Umbilical cord (tissue), 2 donors: ENCODE results near the gene PSMD14. TPM values are rescaled to one million over a fixed set of nuclear protein-coding genes. Genes with fewer than 3 reads are reported as not detected.
"Not testable (repeated sequence)": the region's sequence is repeated elsewhere in the genome, so short reads cannot be mapped to it uniquely, and the experiment has no call there.

Source experiments
- DNase-seq: peaks from one replicate; pipeline ENCODE4 v3.0.0-alpha.2; 2015; ENCODE audit warnings: low spot score
- total RNA-seq: library from RNA; depleted of rRNA; stranded (reverse); fragments of >200 nt; gene quantifications from one replicate; pipeline ENCODE4 v1.2.3, GENCODE V29; 2014; ENCODE audit warnings: low replicate concordance; ENCODE audit not compliant: insufficient read depth

Gene PSMD14
- total RNA-seq, result 33.7 TPM

DNA sequence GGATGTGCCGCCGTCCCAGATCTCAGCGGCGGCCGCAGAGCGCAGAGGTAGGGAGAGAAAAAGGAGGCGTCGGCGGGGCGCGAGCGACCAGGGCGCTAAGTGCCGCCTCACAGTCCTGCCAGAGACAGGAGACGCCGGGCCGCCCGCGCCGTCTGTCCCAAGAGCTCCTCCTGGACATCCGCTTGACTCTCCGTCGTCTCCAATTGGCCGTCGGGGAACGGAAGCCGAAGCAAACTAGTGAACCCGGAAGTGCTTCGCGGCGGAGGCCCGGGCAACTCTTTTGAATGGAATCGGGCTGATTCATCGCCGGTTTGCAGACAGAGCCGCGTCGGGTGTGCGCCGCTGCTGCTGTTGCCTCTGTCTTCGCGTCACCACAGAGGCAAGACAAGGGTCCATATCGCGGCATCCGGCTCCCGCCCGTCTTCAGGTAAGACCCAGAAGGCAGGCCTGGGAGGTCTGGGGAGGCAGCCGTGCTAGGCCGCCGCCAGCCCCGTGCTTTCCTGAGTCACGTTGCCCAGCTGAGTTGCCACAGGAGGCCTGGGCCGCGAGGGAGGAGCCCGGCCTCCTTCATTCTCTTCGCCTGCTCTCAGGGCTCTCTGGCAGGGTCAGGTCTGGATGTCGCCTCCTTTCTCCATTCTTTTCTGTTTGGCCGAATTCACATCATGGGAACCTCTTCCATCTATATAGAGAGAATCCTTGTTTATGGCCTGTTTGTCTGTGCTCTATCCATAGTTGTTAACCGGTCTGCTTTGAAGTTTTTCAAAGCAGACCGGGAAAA, at the start of gene PSMD14:
Gene PSMD14 (plus strand): TSS at position 248 of the 778 bp plus-strand sequence. CDS start 10,401 bp downstream, outside the sequence.
- peak; percentile 97 for DNase-seq

DNA sequence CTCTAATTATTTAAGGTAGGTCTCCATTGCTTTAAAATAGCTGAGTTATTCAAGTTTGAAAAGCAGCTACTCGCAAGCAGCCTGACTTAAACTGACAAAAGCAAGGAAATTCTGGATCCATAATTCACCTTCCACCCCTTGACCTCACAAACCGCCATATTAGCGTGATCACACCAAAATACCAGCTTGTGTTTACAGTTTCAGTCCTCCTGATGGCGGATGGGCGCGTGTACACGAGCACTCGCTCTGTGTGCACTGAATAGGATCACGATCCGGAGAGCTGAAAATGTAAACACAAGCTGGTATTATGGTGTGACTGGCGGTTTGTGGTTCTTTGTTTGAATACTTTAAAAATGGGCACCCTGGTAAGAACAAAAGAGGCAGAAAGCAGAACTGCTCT, 42.4 kb upstream of the PSMD14 start:
- DNase-seq, result no peak

DNA sequence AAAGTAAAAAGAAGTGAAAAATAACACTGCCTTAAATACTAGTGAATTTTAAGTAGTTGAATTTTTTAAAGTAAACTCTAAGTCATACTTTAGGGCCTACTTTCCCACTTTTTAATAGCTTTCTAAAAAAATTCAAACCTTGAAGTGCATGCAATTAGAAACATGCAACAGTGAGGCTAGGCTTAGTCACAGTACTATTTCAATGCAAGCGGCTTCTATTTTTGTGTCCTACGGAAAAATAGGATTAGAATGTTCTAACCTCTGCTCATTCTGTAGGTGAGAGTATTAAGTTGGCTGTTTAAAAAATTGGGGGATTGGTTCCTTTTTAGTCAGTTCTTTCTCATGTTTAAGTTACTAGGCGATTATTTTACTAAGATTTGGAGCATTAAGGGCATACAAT, 39.1 kb upstream of the PSMD14 start:
- no peak for DNase-seq

DNA sequence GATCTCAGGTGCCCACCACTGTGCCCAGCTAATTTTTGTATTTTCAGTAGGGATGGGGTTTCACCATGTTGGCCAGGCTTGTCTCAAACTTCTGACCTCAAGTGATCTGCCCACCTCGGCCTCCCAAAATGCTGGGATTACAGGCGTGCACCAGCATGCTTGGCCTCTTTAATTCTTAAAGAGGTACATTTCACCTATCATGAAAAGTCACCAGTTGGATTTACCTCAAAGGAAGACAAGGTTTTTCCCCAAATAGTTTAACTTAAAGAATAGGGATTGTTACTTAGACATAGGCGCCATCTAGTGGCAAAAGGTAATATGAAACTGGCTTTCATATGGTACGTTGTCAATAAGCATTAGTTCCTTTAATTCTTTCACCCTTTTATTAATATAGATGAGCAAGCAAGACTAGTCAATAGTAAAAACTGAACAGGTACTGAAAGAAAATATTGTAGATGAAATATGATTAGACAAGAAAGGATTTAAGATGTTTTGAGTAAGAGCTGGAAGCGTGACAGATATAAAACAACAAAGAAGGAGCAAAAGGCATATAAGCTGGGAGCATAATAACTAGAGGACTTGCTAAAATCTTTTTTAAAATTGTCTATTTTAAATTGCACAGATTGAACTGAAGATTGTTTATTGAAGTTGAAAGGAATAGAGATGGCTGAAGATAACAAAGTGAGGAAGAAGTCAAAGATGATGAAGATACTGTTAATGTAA, 35.0 kb upstream of the PSMD14 start:
- DNase-seq, result peak; percentile 11

DNA sequence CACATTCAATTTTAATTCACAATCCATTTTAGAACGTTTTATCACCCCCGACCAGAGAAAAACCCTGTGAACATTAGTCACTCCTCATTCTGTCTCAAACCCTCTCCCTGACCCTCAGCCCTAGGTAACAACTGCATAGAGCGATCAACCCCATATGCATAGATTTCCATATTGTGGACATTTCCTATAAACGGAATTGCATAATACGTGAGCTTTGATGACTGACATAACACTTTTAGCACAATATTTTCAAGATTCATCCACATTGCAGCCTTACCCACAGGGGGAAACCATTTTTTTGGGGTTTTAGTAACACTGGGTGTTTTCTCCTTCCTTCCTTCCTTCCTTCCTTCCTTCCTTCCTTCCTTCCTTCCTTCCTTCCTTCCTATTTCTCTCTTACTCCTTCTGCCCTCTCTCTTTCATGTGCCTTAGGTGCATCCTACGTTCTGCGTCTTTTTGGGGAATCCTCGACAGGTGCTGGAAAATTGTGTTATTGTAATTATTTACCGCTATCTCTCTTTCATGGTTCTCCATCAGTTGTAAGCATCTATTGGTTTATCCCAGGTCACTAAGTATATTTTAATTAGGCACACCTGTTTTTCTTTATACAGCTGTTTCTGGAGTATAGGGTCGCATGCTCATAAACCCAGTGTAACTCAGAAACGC, 29.5 kb upstream of the PSMD14 start:
- DNase-seq, result not testable (repeated sequence)

DNA sequence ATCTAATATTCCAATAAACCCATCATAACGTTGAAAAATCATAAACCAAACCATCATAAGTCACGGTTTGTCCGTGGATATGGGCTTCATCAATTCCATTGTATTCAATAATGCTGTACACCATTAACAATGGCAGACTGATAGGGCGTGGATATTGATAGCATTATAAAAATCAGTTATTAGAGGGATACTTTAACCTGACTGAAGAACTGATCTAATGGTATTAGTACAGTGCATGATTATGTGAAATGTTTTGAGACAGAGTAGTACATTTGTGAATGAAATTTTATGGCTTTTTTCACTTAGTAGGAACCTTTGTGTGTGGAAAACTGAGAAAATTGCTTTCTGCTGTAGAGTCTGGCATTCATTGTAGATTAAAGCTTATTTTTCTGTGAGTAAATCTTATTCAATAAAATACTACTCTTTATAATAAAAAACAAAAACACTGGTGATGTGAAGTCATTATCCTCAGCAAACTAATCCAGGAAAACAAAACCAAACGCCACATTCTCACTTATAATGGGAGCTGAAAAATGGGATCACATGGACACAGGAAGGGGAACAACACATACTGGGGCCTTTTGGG, 28.9 kb upstream of the PSMD14 start:
- not testable (repeated sequence) for DNase-seq

DNA sequence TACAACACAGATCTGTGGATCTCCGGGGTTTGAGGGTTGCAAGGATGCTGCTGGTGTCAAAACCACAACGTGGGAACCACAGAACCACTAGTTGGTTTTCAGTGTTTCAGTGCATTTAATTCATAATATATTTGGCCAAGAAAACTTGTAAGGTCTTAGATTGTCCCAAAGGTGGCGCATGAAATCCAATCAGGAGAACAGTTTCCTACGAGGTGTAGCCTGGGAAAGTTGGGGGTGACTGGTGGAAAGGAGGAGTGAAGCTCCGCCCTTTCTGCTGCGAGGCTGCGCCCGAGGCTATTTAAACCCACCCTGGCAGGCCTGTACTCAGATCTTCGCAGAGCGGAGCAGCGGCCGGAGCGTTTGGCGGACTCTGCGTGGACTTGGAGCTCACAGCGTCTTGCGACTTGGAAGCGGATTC, 27.3 kb upstream of the PSMD14 start:
- not testable (repeated sequence) for DNase-seq

DNA sequence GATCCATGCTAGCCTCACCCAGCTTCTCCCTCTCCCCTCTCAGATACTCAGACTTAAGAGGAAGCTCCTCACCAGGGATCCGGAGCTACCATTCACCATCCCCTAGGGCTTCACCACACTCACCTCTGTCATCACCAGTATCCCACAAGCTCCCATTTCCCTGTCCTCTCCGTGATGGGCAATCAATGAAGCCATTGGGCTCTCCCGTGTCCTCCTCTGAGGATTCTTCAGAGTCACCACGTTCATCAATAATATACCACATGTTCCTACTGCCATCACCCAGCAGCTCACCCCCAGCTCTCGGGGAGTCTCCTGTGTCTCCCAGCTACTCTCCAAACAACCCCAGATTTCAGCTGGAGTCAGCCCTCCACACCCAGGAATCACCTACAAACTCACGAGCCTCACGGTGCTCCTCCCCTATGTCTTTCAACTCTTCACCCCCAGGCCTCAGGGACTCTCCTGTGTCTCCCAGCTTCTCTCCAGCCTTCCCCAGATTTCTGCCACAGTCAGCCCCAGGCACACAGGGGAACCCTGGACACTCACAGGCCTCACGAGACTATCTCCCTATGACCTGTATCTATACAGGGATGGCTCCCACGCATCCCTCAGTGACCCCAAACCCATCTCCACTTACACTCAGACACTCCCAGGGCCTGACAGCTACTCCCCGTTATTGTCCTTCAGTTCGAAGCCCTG, 26.5 kb upstream of the PSMD14 start:
- DNase-seq, result not testable (repeated sequence)

DNA sequence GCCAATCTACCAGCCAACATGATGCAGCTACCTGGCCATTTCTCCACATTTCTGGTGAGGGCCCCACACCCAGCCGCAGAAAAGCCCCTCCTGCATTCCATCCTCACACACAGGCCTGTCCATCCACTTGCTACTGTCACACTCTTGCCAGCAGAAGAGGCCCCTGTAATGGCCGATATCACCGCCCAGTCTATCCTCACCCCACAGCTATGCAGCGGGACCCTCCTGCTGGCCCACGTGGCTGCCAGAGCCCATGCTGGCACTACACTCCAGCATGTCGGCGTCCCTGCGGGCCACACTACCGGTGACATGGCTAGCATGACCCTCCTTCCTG, 25.9 kb upstream of the PSMD14 start:
- DNase-seq, result not testable (repeated sequence)

DNA sequence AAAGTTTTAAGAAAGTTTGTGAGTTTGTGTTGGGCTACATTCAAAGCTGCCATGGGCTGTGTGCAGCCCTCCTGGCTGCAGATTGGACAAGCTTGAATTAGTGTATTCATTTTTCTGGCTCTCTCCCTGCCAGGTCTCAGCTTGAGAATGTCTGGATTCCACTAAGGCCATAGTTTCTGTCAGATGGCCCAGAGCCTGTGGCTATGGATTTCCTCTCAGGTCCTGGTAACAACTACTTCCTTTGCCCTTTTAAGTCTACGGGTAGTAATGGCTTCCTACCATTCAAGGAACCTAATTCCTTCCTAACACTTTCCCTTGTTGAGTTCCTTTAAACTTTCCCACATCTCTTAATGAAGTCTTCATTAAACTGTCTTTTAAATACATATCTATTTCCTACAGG, 24.3 kb upstream of the PSMD14 start:
- DNase-seq, result no peak

DNA sequence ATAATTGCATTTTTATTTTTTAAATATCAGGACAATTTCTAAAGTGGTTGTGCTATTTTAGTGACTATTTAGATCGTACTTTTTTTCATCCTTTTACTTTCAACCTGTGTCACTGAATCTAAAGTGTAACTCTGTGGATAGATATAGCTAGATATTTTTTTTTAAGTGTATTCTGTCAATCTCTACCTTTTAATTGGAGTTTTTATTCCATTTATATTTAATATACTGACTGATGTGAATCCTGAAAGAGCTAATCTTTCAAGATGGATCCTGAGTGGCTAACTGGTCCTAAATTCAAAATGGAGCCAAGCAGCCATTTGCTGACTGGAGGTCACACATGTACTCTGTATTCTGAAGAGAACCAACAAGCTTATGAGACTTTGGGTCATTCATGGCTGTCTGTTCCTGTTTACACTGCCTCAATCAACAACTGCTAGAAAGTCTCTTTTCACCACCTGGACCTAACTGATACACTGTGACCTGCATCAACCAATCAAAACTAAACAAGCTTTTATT, 4.6 kb upstream of the PSMD14 start:
- no peak for DNase-seq

DNA sequence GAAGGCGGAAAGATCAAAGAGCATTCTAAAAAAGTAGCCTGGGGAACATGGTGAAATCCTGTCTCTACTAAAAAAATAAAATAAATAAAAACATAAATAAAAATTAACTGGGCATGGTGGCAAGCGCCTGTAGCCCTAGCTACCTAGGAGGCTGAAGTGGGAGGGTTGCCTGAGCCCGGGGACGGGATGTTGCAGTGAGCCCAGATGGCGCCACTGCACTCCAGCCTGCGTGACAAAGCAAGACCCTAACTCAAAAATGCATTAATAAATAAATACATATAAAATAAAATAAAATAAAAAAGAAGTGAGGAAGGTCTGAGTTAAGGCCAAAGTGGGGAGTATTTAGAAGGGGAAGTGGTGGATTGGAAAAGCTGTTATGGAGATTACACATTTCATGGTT, 1.3 kb upstream of the PSMD14 start:
- no peak for DNase-seq

DNA sequence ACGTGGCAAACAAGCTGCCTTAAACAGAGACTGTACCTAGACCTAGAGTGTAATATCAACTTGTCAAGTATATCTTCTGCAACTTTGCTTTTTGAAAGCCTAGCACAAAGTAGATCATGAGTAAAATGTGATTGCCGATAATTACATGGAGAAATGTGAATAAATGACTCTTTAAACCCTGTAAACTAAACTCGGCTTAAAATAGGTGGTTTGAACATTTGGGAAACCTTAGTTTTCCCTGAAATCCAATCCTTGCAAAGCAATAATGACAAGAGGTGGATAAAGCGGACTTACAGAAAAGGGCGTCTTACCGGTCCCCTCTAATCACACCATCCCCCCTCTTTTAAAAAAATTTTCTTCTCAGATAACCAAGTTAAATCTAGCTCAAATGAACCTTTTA, 549 bp upstream of the PSMD14 start:
- no peak for DNase-seq

DNA sequence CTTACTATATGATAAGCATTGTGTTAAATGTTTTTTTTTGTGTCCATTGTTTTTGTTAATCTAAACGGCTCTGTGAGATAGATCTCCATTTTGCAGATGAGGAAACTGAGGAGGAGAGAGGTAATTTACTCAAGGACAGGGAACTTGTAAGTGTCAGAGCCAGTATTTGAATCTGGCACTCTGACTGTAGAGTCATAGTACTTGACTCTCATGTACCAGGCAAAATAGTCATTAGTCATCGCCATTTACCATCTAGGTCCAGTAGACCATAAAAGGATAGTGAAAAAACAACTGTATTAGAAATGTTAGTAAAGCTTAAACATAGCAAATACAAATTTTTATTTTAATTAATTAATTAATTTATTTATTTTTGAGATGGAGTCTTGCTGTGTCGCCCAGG, 4.8 kb downstream of the PSMD14 start:
- no peak for DNase-seq

DNA sequence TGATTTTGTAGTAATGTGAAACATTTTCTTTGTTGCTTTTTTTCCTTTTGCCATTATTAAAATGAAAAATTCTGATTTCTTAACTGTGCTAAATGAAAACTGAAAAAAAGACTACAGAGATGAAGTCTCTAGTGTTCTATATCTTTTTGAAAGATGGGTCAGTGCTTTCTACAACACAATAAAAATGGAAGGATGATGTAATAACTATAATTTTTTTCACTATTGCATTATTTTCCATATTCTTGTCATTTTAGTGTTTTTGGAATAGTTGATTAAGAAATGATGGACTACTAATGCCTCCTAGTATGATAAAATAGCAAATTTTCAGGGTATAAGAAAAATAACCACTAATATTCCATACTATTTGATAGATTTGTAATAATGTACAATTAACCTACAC, 7.2 kb downstream of the PSMD14 start:
- DNase-seq, result no peak

DNA sequence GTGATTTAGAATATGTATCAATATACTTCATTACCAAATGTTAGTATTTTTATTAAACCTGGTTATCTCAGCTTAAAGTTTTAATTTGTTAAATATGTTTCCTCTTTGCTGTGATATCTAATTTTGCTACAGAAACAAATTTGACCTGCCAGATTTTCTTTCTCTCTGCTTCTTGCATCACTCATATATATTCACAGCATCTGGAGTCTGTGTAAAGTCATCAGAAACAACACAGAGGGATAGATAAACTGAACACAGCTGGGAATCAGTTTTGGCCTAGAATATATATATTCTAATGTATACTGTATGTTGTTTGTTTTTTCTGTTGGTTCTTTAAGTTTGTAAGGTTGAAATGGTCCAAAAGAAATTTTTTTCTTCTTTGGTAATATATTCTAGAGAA, 8.5 kb downstream of the PSMD14 start:
- DNase-seq, result no peak

DNA sequence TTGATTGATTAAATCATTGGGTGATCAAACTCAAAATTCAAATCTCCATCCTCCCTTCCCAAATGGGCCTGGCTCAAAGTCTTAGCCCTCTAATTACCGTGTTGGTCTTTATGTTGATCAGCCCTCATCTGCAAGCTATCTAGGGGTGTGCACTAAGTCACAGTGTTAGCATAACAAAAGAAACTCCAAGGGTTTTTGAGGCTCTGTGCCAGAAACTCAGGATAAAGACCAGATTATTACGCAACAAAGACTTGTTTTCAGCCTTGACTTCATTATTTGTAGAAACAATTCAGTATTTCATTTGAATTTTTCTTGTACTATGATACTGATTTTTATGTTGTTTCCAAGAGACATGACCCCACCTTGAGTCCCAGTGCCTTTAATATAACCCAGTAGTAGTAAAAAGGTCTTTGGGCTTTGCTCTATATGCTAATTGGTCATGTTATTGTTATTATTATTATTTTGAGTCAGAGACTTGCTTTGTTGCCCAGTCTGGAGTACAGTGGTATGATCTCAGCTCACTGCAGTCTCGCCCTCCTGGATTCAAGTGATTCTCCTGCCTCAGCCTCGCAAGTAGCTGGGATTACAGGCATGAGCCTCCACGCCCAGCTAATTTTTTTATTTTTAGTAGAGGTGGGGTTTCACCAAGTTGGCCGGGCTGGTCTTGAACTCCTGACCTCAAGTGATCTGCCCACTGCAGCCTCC, 13.9 kb downstream of the PSMD14 start:
- no peak for DNase-seq

DNA sequence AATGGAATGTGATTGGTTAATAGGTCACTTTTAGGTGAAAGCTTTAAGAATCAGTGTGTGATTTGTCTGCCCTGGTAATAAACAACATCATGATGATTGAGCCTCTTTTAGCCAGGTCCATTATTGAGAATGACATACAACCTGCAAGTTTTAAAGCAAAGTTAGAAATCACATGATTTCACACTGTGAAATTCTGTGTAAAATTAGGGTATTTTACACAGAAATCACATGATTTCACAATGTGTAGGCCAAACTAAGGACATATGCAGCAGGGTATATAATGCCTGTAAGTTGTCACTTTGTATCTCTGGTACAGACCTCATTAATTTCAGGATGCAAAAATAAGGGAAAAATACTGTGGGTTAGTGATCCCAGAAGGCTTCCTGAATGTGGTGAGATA, 16.7 kb downstream of the PSMD14 start:
- no peak for DNase-seq

DNA sequence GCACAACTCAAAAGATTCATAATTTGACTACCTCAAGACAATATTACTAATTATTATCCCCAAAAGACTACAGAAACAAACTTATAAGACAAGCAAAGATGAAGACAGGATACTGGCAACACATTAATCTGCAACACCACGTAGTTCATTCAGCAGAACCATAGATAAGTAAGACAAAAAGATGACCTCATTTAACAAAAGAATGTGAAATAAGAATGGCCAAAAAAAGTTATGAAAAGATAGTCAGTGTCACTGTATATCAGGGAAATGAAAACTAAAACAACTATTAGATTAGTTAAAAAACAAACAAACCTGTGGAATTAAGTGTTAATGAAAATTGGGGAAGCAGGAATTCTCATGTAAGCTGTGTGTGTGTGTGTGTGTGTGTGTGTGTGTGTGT, 19.4 kb downstream of the PSMD14 start:
- DNase-seq, result no peak

DNA sequence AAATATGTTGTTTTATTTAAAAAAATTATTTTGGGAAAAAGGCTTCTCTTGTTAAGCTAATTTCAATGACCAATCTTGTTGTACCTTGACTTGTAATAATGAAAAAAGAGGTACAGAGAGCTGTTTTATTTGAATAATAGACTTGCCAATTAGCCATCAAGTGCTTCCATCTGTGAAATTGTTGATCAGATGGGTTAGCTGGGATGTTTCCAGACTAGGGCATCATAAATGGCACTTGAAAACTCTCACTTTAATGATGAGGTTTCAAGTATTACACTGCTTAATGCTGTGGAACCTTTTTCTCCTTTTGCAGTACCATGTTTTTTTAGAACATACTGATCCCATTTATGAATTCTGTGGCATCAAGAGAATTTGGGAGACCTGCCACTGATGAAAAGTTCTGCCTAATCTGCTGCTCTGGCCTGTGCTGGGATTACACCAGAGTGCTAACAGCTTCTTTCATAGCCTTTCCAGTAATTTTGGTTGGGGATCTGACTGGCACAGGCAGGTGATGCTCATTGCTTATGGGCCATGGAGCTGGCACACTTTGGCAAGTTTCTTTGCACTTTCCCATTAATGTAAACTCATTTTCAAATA, 24.2 kb downstream of the PSMD14 start:
- DNase-seq, result no peak
